ENCODE measurements around the gene TNNC1.

The TNNC1 gene

DNA sequence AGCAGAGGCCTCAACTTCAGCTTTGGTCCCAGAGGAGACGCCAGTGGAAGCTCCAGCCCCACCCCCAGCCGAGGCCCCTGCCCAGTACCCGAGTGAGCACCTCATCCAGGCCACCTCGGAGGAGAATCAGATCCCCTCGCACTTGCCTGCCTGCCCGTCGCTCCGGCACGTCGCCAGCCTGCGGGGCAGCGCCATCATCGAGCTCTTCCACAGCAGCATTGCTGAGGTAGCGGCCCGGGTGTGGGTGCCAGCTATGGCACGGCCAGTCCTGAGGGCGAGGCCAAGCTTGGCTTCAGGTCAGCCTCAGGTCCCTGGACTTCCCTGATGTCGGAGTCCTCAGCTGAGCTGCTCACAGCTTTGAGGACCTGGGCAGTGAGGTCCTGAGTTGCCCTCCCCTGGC lies 35.6 kb upstream of the TNNC1 start:
- DNase-seq (ENCODE audit: low read depth), result no peak
- H3K4me3 ChIP-seq (ENCODE audit: low read depth, low read length), result no peak overlapping the region
- TF ChIP-seq, protein P1, sequence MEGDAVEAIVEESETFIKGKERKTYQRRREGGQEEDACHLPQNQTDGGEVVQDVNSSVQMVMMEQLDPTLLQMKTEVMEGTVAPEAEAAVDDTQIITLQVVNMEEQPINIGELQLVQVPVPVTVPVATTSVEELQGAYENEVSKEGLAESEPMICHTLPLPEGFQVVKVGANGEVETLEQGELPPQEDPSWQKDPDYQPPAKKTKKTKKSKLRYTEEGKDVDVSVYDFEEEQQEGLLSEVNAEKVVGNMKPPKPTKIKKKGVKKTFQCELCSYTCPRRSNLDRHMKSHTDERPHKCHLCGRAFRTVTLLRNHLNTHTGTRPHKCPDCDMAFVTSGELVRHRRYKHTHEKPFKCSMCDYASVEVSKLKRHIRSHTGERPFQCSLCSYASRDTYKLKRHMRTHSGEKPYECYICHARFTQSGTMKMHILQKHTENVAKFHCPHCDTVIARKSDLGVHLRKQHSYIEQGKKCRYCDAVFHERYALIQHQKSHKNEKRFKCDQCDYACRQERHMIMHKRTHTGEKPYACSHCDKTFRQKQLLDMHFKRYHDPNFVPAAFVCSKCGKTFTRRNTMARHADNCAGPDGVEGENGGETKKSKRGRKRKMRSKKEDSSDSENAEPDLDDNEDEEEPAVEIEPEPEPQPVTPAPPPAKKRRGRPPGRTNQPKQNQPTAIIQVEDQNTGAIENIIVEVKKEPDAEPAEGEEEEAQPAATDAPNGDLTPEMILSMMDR (IDR thresholded peaks at IDR 0.05; ENCODE audit: insufficient read depth, low read depth, low read length, missing control alignments), result no peak

DNA sequence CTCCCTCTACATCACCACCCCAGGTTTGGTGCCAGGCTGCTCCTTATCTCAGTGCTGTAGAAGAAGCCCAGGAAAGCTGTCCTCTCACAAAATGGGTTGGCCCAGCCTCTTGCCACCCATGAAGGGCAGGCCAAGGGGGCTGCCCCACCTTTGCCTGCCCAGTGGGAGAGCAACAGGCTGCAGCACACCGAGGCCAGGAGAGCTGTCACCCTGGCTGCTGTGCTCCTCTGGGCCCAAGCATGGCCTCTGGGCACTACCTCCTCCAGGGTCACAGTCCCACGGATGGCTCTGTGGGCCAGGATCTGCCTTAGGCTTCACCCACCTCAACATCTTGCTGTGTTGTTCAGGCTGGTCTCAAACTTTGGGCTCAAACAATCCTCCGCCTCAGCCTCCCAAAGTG lies 34.9 kb upstream of the TNNC1 start:
- no peak for DNase-seq (ENCODE audit: low read depth)
- H3K4me3 ChIP-seq (ENCODE audit: low read depth, low read length), result no peak overlapping the region
- TF ChIP-seq, protein P1 (IDR thresholded peaks at IDR 0.05; ENCODE audit: insufficient read depth, low read depth, low read length, missing control alignments), result no peak

DNA sequence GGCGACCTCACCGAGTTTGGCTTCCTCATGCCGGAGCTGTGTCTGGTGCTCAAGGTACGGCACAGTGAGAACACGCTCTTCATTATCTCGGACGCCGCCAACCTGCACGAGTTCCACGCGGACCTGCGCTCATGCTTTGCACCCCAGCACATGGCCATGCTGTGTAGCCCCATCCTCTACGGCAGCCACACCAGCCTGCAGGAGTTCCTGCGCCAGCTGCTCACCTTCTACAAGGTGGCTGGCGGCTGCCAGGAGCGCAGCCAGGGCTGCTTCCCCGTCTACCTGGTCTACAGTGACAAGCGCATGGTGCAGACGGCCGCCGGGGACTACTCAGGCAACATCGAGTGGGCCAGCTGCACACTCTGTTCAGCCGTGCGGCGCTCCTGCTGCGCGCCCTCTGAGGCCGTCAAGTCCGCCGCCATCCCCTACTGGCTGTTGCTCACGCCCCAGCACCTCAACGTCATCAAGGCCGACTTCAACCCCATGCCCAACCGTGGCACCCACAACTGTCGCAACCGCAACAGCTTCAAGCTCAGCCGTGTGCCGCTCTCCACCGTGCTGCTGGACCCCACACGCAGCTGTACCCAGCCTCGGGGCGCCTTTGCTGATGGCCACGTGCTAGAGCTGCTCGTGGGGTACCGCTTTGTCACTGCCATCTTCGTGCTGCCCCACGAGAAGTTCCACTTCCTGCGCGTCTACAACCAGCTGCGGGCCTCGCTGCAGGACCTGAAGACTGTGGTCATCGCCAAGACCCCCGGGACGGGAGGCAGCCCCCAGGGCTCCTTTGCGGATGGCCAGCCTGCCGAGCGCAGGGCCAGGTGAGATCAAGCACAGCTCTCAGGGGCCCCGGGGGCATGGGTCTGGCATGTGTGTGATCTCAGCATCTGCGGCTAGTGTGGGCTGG lies 34.2 kb upstream of the TNNC1 start:
- no peak for DNase-seq (ENCODE audit: low read depth)
- no peak overlapping the region for H3K4me3 ChIP-seq (ENCODE audit: low read depth, low read length)
- TF ChIP-seq, protein P1 (IDR thresholded peaks at IDR 0.05; ENCODE audit: insufficient read depth, low read depth, low read length, missing control alignments), result no peak

DNA sequence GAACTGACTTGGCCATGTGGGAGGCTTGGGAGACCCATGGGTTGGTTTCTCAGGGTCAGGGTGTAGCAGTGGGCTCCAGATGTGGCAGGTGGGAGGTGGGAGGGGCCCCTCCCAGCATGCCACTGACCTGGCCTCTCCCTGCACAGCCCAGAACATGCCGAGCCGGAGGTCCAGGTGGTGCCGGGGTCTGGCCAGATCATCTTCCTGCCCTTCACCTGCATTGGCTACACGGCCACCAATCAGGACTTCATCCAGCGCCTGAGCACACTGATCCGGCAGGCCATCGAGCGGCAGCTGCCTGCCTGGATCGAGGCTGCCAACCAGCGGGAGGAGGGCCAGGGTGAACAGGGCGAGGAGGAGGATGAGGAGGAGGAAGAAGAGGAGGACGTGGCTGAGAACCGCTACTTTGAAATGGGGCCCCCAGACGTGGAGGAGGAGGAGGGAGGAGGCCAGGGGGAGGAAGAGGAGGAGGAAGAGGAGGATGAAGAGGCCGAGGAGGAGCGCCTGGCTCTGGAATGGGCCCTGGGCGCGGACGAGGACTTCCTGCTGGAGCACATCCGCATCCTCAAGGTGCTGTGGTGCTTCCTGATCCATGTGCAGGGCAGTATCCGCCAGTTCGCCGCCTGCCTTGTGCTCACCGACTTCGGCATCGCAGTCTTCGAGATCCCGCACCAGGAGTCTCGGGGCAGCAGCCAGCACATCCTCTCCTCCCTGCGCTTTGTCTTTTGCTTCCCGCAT lies 33.4 kb upstream of the TNNC1 start:
- TF ChIP-seq, protein P1 (IDR thresholded peaks at IDR 0.05; ENCODE audit: insufficient read depth, low read depth, low read length, missing control alignments), result no peak
- no peak for DNase-seq (ENCODE audit: low read depth)
- no peak overlapping the region for H3K4me3 ChIP-seq (ENCODE audit: low read depth, low read length)

DNA sequence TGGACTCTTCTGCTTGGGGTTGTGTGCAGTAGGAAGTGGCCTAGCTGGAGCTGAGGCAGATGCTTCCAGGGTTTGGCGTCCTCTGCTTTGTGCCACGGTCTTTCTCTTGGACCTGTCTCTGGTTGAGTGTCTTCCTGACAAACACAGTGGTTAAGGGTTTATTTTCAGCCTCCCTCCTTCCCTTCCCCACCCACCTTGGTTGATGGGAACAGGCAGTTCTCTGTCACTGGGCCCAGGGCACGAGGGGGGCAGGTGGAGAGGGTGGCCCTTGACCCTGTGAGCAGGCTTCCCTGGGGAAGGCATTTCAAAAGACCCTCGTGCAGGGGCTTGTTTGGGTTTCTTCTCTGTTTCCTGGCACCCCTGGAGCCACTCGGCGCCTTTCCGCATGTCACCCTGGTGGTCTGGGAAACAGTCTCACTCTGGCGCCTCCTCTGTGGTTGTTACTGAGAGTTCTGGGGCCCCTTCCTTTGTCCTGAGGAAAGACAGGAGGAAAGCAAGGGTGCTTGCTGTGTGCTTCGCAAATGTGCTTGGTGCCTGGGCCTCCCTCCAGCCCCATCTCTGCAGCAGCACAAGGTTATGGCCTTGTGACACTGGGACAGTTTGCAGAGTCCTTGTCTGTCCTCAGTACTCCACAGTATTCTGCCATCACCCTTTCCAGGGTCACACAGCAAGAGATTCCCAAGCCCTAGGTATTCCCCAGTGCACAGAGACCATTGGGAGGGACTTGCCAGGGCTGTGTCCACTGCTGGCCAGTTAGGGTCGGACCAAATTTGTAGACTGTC lies 31.0 kb upstream of the TNNC1 start:
- no peak for DNase-seq (ENCODE audit: low read depth)
- TF ChIP-seq, protein P1 (IDR thresholded peaks at IDR 0.05; ENCODE audit: insufficient read depth, low read depth, low read length, missing control alignments), result no peak
- no peak overlapping the region for H3K4me3 ChIP-seq (ENCODE audit: low read depth, low read length)

DNA sequence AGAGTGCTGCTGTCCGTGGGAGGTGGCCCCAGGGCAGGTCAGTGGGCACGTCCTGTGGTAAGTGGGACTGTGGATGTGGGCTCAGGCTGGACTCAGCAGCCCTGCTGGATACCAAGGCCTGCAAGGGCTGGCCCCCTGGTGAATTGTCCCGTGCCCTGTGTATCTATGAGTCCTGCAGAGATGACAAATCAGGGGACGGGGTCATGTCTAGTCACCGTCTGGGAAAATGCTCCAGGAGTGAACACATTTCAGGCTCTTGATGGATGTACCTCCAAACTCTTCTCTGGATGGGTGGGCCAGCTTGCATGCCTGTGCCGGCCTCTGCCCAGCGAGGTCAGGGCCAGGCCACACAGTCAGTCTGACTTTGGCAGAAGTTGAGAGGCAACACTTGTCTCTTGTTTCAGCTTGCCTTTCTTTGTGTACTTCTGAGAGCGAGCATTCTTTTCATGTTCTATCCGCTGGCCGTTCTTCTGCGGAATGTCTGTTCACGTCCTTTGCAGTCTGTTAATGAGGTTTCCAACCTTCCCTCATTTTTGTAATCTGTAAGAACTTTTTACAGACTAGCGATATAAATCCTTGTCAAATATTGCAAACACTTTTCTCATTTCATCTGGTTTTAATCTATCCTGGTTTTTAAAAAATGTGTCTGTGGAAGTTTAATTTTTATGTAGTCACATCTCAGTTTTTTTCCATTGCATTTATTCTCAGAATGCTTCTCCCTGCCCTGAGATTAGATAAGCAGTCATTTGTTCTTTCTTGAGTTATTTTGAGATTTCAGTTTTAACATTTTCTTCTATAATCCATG lies 29.9 kb upstream of the TNNC1 start:
- no peak for DNase-seq (ENCODE audit: low read depth)
- H3K4me3 ChIP-seq (ENCODE audit: low read depth, low read length), result no peak overlapping the region
- TF ChIP-seq, protein P1 (IDR thresholded peaks at IDR 0.05; ENCODE audit: insufficient read depth, low read depth, low read length, missing control alignments), result no peak
